ENCODE data around the gene SPTBN5.

DNA sequence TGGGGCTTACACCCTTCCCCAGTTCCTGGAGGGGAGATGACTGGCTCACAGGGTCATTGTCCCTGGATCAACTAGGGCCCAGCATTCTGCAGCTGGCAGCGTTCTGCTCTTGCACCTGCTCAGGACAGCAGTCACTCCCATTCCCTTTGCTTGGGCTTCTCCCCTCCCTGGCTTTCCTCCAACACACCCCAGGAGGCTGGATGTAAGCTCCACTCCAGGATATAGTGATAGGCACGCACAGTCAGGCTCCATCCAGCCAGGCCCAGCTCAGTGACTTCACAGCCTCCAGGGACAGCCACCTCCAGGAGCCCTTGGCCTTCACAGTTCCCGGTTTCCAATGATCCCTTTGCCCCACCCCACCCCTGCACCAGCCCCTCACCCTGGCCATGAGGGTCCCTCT lies 1.9 kb downstream of the SPTBN5 start:
- no peak for TF ChIP-seq POLR2AphosphoS5 (IDR thresholded peaks at IDR 0.05; ENCODE audit: low read depth, low read length)
- TF ChIP-seq TAF1 (IDR thresholded peaks at IDR 0.05; ENCODE audit: borderline replicate concordance, insufficient read depth, low read length) = no peak
- TF ChIP-seq, protein P1, sequence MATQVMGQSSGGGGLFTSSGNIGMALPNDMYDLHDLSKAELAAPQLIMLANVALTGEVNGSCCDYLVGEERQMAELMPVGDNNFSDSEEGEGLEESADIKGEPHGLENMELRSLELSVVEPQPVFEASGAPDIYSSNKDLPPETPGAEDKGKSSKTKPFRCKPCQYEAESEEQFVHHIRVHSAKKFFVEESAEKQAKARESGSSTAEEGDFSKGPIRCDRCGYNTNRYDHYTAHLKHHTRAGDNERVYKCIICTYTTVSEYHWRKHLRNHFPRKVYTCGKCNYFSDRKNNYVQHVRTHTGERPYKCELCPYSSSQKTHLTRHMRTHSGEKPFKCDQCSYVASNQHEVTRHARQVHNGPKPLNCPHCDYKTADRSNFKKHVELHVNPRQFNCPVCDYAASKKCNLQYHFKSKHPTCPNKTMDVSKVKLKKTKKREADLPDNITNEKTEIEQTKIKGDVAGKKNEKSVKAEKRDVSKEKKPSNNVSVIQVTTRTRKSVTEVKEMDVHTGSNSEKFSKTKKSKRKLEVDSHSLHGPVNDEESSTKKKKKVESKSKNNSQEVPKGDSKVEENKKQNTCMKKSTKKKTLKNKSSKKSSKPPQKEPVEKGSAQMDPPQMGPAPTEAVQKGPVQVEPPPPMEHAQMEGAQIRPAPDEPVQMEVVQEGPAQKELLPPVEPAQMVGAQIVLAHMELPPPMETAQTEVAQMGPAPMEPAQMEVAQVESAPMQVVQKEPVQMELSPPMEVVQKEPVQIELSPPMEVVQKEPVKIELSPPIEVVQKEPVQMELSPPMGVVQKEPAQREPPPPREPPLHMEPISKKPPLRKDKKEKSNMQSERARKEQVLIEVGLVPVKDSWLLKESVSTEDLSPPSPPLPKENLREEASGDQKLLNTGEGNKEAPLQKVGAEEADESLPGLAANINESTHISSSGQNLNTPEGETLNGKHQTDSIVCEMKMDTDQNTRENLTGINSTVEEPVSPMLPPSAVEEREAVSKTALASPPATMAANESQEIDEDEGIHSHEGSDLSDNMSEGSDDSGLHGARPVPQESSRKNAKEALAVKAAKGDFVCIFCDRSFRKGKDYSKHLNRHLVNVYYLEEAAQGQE (IDR thresholded peaks at IDR 0.05; ENCODE audit: insufficient read depth in 1 of 2, low read depth in 2 of 2, low read length in 2 of 2) = no peak
- TF ChIP-seq SIN3A (IDR thresholded peaks at IDR 0.05; ENCODE audit: borderline replicate concordance, insufficient read depth, low read length) = no peak
